Esophagus squamous epithelium (tissue), 5 donors: ENCODE results near the gene SORCS1. TPM values are rescaled to one million over a fixed set of nuclear protein-coding genes. Genes with fewer than 3 reads are reported as not detected.

Experiments used
- DNase-seq: peaks from one replicate; lab custom pipeline; 2025; lab: John Stamatoyannopoulos, UW
- H3K27ac ChIP-seq, 4 donors: fragments of 200-600 bp; sonication (generic); one replicate each; pipeline ENCODE4 v1.5.1; 2016 to 2019; ENCODE audit warnings: mild to moderate bottlenecking in 1 of 4
- H3K27me3 ChIP-seq, 4 donors: fragments of 200-600 bp; sonication (generic); 1 replicate in 3 of 4; 2 replicates in 1 of 4; pipeline versions ENCODE4 v1.5.1 to v1.6.0; 2017 to 2021; ENCODE audit warnings: antibody characterized with exemption in 1 of 4
- H3K36me3 ChIP-seq, 3 donors: fragments of 200-600 bp; sonication (generic); one replicate each; pipeline ENCODE4 v1.5.1; 2016 to 2019
- H3K4me1 ChIP-seq, 3 donors: fragments of 200-600 bp; sonication (generic); one replicate each; pipeline ENCODE4 v1.5.1; 2017 to 2019
- H3K4me3 ChIP-seq, 4 donors: fragments of 200-600 bp; sonication (generic); 1 replicate in 3 of 4; 2 replicates in 1 of 4; pipeline ENCODE4 v1.5.1; 2016 to 2019; ENCODE audit warnings: mild to moderate bottlenecking in 2 of 4, moderate library complexity in 1 of 4
- H3K9me3 ChIP-seq, 3 donors: fragments of 200-600 bp; sonication (generic); one replicate each; pipeline ENCODE4 v1.5.1; 2016 to 2019
- CTCF ChIP-seq, 6 experiments: fragments of 450-650 bp in 4 of 6; fragments of 200-600 bp in 2 of 6; sonication (generic) in 2 of 6; IDR thresholded peaks; one replicate each; pipeline ENCODE4 v1.5.1; 2016 to 2019; ENCODE audit warnings: antibody characterized with exemption in 6 of 6, mild to moderate bottlenecking in 4 of 6, moderate library complexity in 4 of 6
- POLR2A ChIP-seq, 4 donors: fragments of 450-650 bp; IDR thresholded peaks; one replicate each; pipeline ENCODE4 v1.6.1; 2017; ENCODE audit warnings: antibody characterized with exemption in 4 of 4, mild to moderate bottlenecking in 4 of 4, moderate library complexity in 3 of 4
- WGBS, 2 donors: methylation state at CpG; one replicate each; pipeline ENCODE4 v1.1.5; 2018; 5-methylcytosine and 5-hydroxymethylcytosine counted together
- intact Hi-C: fragments of 100-400 bp; cut with DNase I; formaldehyde crosslinking; loops from one replicate; pipeline ENCODE4 v1.15.0; 2022
- total RNA-seq, 4 donors: library from RNA; depleted of rRNA; stranded (reverse); fragments of >200 nt; gene quantifications; one replicate each; pipeline ENCODE4 v1.1.0, GENCODE V29; 2016
- donor health status: DM: yes; HTN: yes; CAD: no.

The SORCS1 gene
- total RNA-seq, 4 donors from 2014 or later: 0.88 to 4.8 (median 1.4) TPM; not detected in 1

GRCh38 chr10:106820579-106820978 is 343.9 kb downstream of the SORCS1 start:
- whole genome bisulfite sequencing, 2 donors: 72 to 81% methylated on average over 3 of the region's 3 CpGs
- TF ChIP-seq POLR2A (IDR thresholded peaks at IDR 0.05) (no peak), CTCF (IDR thresholded peaks at IDR 0.05) (no peak)
- no peak for DNase-seq
- Histone ChIP-seq H3K4me3 (no peak overlapping the region), H3K27me3 (no peaks in the 10 kb centered on the region), H3K4me1 (no peaks in the 10 kb centered on the region), H3K9me3 (no peaks in the 10 kb centered on the region), H3K36me3 (no peaks in the 10 kb centered on the region), H3K27ac (no peak overlapping the region)
- intact Hi-C loops: no loop called here

GRCh38 chr10:106819490-106819889 is 345.0 kb downstream of the SORCS1 start:
- 55 to 70% methylated on average over 4 of the region's 4 CpGs for WGBS, 2 donors
- no peak overlapping the region for H3K4me3 ChIP-seq
- no peaks in the 10 kb centered on the region for H3K36me3 ChIP-seq
- H3K27ac ChIP-seq: no peak overlapping the region
- intact Hi-C loops: no loop called here
- H3K9me3 ChIP-seq: no peaks in the 10 kb centered on the region
- H3K27me3 ChIP-seq: no peaks in the 10 kb centered on the region
- DNase-seq: no peak
- H3K4me1 ChIP-seq: no peaks in the 10 kb centered on the region
- TF ChIP-seq CTCF (IDR thresholded peaks at IDR 0.05): no peak
- no peak for TF ChIP-seq POLR2A (IDR thresholded peaks at IDR 0.05)

GRCh38 chr10:106816318-106817085 is 348.0 kb downstream of the SORCS1 start:
- peaks cover 0 to 7% (median 0%) of the 10 kb centered on the region in 3 donors for H3K9me3 ChIP-seq
- no peak for TF ChIP-seq POLR2A (IDR thresholded peaks at IDR 0.05)
- no peak for TF ChIP-seq CTCF (IDR thresholded peaks at IDR 0.05)
- H3K27ac ChIP-seq: no peak overlapping the region
- H3K4me1 ChIP-seq: no peaks in the 10 kb centered on the region
- no peaks in the 10 kb centered on the region for H3K27me3 ChIP-seq
- DNase-seq: no peak
- intact Hi-C loops: no loop called here
- H3K4me3 ChIP-seq: no peak overlapping the region
- WGBS, 2 donors: 54 to 59% methylated on average over 7 of the region's 7 CpGs
- H3K36me3 ChIP-seq: no peaks in the 10 kb centered on the region

GRCh38 chr10:106815427-106816043 is 349.0 kb downstream of the SORCS1 start:
- H3K4me1 ChIP-seq: no peaks in the 10 kb centered on the region
- H3K27me3 ChIP-seq: no peaks in the 10 kb centered on the region
- TF ChIP-seq POLR2A (IDR thresholded peaks at IDR 0.05): no peak
- TF ChIP-seq CTCF (IDR thresholded peaks at IDR 0.05): no peak
- peaks cover 0 to 7% (median 0%) of the 10 kb centered on the region in 3 donors for H3K9me3 ChIP-seq
- H3K36me3 ChIP-seq: no peaks in the 10 kb centered on the region
- intact Hi-C loops: no loop called here
- 40 to 45% methylated on average over 3 of the region's 3 CpGs for WGBS, 2 donors
- H3K27ac ChIP-seq: no peak overlapping the region
- DNase-seq: no peak
- H3K4me3 ChIP-seq: no peak overlapping the region

- no peak for DNase-seq
- intact Hi-C loops: no loop called here
- Histone ChIP-seq H3K4me3 (no peak overlapping the region), H3K4me1 (no peaks in the 10 kb centered on the region), H3K9me3 (peaks cover 0 to under 1% (median 0%) of the 10 kb centered on the region in 3 donors), H3K27ac (no peak overlapping the region), H3K36me3 (no peaks in the 10 kb centered on the region), H3K27me3 (no peaks in the 10 kb centered on the region)
- 77 to 87% methylated on average over 1 of the region's 1 CpG for WGBS, 2 donors
- TF ChIP-seq POLR2A (IDR thresholded peaks at IDR 0.05) (no peak), CTCF (IDR thresholded peaks at IDR 0.05) (no peak)
Measured at GRCh38 chr10:106804992-106805582, 359.4 kb downstream of the SORCS1 start.
